CD4-positive, alpha-beta T cell treated with Interleukin-4 for 1 hour (primary cell): Measurements from ENCODE around the gene SPTBN5.

Source experiments
- DNase-seq, 2 donors: peaks; one replicate each; pipeline ENCODE4 v3.0.0-alpha.2; 2020 to 2022

SPTBN5 gene

GRCh38 chr15:41798607-41799487, 95.0 kb downstream of the SPTBN5 start:
- DNase-seq: no peak
